H1 (cell line): ENCODE data around the gene CALML4.

Experiments used
- CBX5 ChIP-seq: fragments of 300-800, 300-1000 bp; sonication (generic); IDR thresholded peaks from 2 replicates; pipeline ENCODE4 v1.7.1; 2016; ENCODE audit warnings: antibody characterized with exemption, low read length, low read depth
- CEBPB ChIP-seq: IDR thresholded peaks from 2 replicates; pipeline ENCODE4 v1.6.1; 2012; ENCODE audit warnings: low read depth, low read length
- CHD2 ChIP-seq: IDR thresholded peaks from 2 replicates; pipeline ENCODE4 v1.6.1; 2012; ENCODE audit warnings: low read length, improper control_type of control experiment
- EGR1 ChIP-seq: IDR thresholded peaks from 2 replicates; pipeline ENCODE4 v1.6.1; 2011; ENCODE audit warnings: low read depth, low read length, borderline replicate concordance
- EZH2 ChIP-seq: fragments of 200-600 bp; sonication (generic); IDR thresholded peaks from 2 replicates; pipeline ENCODE4 v1.7.1; 2012; ENCODE audit warnings: low read depth, mild to moderate bottlenecking, moderate library complexity, low read length, inconsistent platforms; ENCODE audit not compliant: severe bottlenecking
- GTF2F1 ChIP-seq: IDR thresholded peaks from 2 replicates; pipeline ENCODE4 v1.6.1; 2012; ENCODE audit warnings: low read depth, low read length, improper control_type of control experiment, borderline replicate concordance
- POLR2A ChIP-seq, 2 experiments: IDR thresholded peaks; 1 replicate in 1 of 2; 2 replicates in 1 of 2; pipeline ENCODE4 v1.6.1; 2011; ENCODE audit warnings: low read depth in 2 of 2, low read length in 2 of 2, mild to moderate bottlenecking in 2 of 2; ENCODE audit errors: control extremely low read depth in 1 of 2
- SAP30 ChIP-seq: fragments of 300-600 bp; sonication (generic); IDR thresholded peaks from 2 replicates; pipeline ENCODE4 v1.7.1; 2012; ENCODE audit warnings: low read length, moderate library complexity, mild to moderate bottlenecking, inconsistent platforms; ENCODE audit not compliant: insufficient read depth, insufficient replicate concordance
- SP2 ChIP-seq: IDR thresholded peaks from 2 replicates; pipeline ENCODE4 v1.6.1; 2012; ENCODE audit warnings: mild to moderate bottlenecking, low read length, inconsistent platforms
- YY1 ChIP-seq: IDR thresholded peaks from 2 replicates; pipeline ENCODE4 v1.6.1; 2011; ENCODE audit warnings: low read depth, mild to moderate bottlenecking, low read length
- TF ChIP-seq, protein P1 (sequence below), 3 experiments: IDR thresholded peaks; 1 replicate in 2 of 3; 2 replicates in 1 of 3; pipeline versions ENCODE4 v1.5.1 to v1.6.1; 2011; ENCODE audit warnings: low read length in 3 of 3, mild to moderate bottlenecking in 3 of 3, inconsistent platforms in 2 of 3, low read depth in 1 of 3, moderate library complexity in 1 of 3; ENCODE audit not compliant: insufficient read depth in 1 of 3; ENCODE audit errors: control extremely low read depth in 1 of 3
- TF ChIP-seq, protein P2 (sequence below): IDR thresholded peaks from 2 replicates; pipeline ENCODE4 v1.6.1; 2012; ENCODE audit warnings: low read length, inconsistent platforms
- TF ChIP-seq, protein P3 (sequence below): IDR thresholded peaks from 2 replicates; pipeline ENCODE4 v1.6.1; 2011; ENCODE audit warnings: low read length, improper control_type of control experiment
- TF ChIP-seq, protein P4 (sequence below): IDR thresholded peaks from 2 replicates; pipeline ENCODE4 v1.6.1; 2012; ENCODE audit warnings: inconsistent platforms

DNA sequence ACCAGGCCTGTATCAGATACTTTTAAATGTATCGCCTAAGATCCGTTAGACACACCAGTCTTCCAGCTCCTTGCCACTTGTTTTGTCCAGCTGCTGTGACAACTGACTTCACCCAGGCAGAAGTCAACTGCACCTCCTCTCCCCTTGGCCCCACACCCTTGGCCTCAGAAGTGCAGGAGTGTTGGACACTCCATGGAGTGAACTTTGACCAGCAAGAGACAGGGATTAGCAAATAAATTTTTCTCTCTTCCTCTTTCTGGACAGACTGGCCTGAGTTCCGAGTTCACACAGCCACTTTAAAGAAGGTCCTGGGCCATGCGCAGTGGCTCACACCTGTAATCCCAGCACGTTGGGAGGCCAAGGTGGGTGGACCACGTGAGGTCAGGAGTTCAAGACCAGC is 27.3 kb upstream of the CALML4 start:
- TF ChIP-seq YY1 (no peak), CHD2 (no peak), POLR2A (IDR thresholded peaks at IDR 0.05; ENCODE audit: control extremely low read depth in 1 of 2, low read depth in 2 of 2, low read length in 2 of 2) (no peak), GTF2F1 (no peak), SAP30 (no peak), EZH2 (no peak), CBX5 (no peak), SP2 (no peak), EGR1 (no peak), CEBPB (no peak)
- TF ChIP-seq, protein P1, sequence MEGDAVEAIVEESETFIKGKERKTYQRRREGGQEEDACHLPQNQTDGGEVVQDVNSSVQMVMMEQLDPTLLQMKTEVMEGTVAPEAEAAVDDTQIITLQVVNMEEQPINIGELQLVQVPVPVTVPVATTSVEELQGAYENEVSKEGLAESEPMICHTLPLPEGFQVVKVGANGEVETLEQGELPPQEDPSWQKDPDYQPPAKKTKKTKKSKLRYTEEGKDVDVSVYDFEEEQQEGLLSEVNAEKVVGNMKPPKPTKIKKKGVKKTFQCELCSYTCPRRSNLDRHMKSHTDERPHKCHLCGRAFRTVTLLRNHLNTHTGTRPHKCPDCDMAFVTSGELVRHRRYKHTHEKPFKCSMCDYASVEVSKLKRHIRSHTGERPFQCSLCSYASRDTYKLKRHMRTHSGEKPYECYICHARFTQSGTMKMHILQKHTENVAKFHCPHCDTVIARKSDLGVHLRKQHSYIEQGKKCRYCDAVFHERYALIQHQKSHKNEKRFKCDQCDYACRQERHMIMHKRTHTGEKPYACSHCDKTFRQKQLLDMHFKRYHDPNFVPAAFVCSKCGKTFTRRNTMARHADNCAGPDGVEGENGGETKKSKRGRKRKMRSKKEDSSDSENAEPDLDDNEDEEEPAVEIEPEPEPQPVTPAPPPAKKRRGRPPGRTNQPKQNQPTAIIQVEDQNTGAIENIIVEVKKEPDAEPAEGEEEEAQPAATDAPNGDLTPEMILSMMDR (IDR thresholded peaks at IDR 0.05; ENCODE audit: control extremely low read depth in 1 of 3, insufficient read depth in 1 of 3, low read depth in 1 of 3, low read length in 3 of 3): no peak
- TF ChIP-seq, protein P2, sequence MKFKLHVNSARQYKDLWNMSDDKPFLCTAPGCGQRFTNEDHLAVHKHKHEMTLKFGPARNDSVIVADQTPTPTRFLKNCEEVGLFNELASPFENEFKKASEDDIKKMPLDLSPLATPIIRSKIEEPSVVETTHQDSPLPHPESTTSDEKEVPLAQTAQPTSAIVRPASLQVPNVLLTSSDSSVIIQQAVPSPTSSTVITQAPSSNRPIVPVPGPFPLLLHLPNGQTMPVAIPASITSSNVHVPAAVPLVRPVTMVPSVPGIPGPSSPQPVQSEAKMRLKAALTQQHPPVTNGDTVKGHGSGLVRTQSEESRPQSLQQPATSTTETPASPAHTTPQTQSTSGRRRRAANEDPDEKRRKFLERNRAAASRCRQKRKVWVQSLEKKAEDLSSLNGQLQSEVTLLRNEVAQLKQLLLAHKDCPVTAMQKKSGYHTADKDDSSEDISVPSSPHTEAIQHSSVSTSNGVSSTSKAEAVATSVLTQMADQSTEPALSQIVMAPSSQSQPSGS: no peak
- TF ChIP-seq, protein P3, sequence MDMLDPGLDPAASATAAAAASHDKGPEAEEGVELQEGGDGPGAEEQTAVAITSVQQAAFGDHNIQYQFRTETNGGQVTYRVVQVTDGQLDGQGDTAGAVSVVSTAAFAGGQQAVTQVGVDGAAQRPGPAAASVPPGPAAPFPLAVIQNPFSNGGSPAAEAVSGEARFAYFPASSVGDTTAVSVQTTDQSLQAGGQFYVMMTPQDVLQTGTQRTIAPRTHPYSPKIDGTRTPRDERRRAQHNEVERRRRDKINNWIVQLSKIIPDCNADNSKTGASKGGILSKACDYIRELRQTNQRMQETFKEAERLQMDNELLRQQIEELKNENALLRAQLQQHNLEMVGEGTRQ: no peak
- TF ChIP-seq, protein P4, sequence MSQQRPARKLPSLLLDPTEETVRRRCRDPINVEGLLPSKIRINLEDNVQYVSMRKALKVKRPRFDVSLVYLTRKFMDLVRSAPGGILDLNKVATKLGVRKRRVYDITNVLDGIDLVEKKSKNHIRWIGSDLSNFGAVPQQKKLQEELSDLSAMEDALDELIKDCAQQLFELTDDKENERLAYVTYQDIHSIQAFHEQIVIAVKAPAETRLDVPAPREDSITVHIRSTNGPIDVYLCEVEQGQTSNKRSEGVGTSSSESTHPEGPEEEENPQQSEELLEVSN: no peak
